GM12801 (cell line): Measurements from ENCODE around the gene SLC14A1.

Experiments used
- TF ChIP-seq, protein P1 (sequence below): IDR thresholded peaks from one replicate; pipeline ENCODE4 v1.5.1; 2011; ENCODE audit warnings: control low read depth; ENCODE audit not compliant: insufficient read length; ENCODE audit errors: extremely low read depth

The SLC14A1 gene

DNA sequence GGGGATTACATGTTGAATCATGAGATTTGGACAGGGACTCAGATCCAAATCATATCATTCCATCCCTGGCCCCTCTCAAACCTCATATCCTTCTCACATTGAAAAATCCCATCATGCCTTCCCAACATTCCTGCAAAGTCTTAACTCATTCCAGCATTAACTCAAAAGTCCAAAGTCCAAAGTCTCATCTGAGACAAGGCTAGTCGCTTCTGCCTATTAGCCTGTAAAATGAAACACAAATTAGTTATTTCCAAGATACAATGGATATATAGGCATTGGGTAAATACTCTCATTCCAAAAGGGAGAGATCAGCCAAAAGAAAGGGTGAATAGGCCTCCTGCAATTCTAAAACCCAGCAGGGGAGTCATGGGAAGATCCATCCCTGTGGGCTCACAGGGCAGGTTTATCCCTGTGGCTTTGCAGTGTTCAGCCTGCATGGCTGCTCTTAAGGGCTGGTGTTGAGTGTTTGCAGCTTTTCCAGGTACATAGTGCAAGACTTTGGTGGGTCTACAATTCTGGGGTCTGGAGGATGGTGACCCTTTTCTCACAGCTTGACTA is 21.2 kb upstream of the SLC14A1 start:
- TF ChIP-seq, protein P1, sequence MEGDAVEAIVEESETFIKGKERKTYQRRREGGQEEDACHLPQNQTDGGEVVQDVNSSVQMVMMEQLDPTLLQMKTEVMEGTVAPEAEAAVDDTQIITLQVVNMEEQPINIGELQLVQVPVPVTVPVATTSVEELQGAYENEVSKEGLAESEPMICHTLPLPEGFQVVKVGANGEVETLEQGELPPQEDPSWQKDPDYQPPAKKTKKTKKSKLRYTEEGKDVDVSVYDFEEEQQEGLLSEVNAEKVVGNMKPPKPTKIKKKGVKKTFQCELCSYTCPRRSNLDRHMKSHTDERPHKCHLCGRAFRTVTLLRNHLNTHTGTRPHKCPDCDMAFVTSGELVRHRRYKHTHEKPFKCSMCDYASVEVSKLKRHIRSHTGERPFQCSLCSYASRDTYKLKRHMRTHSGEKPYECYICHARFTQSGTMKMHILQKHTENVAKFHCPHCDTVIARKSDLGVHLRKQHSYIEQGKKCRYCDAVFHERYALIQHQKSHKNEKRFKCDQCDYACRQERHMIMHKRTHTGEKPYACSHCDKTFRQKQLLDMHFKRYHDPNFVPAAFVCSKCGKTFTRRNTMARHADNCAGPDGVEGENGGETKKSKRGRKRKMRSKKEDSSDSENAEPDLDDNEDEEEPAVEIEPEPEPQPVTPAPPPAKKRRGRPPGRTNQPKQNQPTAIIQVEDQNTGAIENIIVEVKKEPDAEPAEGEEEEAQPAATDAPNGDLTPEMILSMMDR: no peak

DNA sequence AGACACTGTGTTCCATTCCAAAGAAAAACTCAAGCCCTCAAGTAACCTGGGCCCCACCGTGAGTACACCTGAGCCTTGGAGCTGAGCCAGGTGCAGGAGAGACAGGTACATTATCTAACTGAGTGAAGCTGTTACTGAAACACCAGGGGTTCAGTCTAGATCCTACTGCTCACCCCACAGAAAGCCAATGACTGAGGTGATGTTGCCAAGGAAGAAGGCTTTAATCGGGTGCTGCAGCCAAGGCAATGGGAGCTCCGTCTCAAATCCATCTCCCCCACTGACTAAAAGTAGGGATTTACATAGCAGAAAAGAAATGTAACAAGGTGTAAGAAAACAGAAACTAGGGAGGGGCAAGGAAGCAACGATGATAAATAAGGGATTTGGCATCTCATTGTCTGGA is 15.2 kb upstream of the SLC14A1 start:
- TF ChIP-seq, protein P1: no peak

DNA sequence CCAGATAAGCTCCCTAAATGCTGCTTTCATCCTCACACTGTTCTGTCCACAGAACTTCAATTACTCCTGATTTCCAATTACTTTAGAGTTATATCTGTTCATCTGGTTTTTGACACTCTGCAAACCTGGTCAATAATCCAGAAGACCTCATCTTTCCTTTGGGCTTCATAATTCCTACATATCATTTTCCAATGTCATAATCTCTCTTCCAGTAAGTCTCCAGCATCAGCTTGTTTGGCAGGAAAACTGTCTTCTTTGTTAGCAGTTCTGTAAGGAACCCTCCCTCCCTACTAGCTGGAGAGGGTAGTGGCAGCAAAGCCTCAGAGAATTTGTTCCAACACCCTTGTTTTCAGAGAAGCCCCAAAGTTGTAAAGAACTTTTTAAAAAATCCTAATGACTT is 11.9 kb upstream of the SLC14A1 start:
- TF ChIP-seq, protein P1: no peak

DNA sequence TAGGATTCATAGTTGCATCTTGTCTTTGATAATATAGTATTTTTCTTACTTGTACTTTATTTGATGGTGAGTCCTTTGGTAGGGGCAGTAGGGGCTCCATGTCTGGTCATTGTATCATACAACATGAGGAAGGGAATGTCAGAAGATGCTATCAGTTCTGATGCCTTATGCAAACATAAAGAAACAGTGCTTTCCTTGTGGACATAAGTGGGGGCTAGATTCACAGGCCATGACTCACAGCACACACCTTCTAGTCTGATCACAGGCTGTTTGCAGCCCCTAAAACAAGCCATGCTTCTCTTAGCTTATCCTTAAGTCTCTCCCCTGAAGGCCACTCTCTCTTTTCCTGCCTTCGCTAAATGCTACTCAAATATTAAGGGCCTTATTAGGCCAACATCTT is 10.7 kb upstream of the SLC14A1 start:
- TF ChIP-seq, protein P1: no peak

DNA sequence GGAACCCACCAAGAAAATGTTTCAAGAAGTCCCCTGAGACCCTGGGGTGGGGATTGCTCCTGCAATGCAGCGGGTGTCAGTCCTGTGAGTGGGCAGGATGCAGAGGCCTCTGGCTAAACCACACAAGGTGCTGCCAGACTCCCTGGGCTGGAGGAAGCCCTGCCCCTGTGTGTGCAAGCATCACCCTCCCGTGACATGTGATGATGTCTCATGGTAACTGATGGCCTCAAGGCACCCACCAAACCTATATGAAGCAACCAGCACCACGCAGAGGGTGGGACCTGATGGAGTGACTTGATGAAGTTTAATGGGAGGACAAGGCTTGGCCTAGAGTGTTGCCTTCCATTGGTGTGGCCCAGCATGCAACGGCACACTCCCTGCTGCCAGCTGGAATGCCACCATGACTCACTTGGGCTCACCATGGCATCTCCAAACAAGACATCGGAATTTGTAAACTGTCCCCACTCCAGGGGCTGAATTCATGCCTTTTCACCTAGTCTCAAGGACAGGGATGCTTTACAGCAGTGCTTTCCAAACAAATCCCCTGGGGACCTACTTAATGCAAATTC is 8.7 kb upstream of the SLC14A1 start:
- TF ChIP-seq, protein P1: no peak

DNA sequence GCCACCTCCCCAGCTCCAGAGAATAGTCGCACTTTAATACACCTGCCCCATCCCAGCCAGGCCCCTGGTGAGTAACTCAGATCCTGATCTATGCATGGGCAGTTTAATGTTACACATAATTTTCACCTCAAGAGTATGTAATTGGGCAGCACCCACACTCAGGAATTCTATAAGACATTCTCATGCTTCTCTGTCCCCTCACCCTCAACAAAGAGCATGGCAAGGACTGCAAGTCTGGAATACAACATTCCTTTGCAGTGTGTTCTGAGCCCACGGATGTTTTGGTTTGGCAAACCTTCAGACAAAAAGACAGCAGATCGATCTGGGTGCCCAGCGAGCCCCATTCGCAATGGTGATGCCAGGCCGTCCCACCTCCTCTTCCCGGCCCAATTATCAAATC is 4.9 kb upstream of the SLC14A1 start:
- TF ChIP-seq, protein P1: no peak

DNA sequence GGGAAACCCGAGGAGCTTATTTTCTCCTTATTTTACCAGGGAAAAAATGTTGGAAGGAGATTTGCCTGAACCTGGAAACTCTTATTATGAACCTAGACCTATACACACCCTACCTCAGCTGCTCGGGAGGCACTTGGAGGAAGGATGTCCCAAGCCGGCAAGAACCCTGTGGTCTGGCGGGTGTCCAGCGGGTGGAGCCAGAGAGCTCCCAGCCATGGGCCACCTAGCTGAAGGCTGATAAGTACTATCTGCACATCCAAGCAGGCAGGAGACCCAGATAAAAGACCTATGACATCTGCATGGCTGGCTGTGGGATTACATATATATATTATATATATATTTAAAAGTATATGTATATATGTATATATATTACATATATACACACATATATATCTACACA is 1.1 kb upstream of the SLC14A1 start:
- TF ChIP-seq, protein P1: no peak
